ENCODE measurements around the gene ZNF784.
A peak's percentile ranks its signal among the peaks of the same experiment; 100 is the strongest.
"Not testable (repeated sequence)": the region's sequence is repeated elsewhere in the genome, so short reads cannot be mapped to it uniquely, and the experiment has no call there.

ZNF784 gene

DNA sequence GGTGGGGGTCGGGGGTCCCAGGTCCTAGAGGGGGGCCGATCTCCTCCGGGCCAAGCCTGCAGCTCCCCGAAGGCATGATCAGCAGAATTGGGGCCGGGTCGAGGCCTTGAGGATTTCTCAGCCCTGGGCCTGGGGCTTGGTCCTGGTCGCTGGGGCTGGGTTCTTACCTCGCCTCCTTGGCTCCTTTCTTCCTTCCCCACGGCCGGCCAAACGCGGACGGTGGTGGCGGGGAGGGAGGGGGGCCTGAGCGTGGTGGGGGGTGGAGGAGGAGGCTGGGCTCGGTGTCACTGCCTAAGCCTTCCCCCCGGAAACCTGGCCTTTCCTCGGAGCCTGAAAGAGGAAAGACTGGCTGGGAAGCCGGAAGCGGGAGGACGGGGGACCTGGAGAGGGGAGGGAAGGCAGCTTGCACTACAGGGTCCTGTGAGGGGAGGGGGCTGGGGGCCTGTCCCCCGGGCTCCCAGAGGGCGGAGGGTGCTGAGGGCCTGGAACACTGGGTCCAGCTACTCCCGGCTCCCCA, 43.7 kb downstream of the ZNF784 start, which contains the start of gene ZNF579:
ZNF579 (minus strand) TSS at position 221 of the 517 bp plus-strand sequence. CDS start 1,209 bp downstream, outside the sequence.
- peak; percentile 82 to 95 for DNase-seq

DNA sequence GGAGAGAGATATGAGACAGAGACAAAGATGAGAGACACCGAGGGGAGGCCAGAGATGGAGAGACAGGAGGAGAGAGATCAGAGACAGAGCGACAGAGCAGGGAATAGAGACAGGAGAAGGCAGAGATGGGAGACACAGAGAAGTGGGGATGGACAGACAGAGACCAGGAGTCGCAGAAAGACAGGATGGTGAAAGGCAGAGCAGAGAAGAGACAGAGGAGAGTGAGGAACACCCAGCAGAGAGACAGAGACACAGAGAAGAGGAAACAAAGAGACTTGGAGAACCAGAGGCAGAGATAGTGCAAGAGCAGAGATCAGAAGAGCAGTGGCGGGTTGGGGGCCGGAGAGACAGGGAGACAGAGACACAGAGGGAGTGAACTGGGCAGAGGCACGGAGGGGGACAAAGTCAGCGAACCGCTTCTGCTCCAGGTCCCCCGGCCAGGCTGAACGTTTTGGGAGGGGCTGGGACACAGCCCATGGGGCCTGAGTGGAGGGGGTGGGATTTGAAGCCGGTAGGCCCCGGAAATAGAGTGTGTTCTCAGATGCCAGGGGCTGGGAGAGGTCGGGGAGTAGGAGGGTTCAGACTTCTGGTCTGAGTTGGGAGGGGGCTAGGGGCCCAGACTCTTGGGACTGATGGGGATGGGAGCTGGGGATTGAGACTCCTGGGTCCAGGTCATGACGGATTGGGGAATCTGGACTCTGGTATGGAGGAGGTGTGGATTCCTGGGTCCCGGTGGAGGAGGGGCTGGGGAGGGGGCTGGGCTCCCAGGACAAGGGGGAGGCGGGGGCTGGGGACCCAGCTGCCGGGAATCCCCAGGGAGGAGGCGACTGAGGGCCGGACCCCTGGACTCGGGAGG, 44.4 kb downstream of the ZNF784 start:
- DNase-seq = peak in 1 of 2 experiments; percentile 28

DNA sequence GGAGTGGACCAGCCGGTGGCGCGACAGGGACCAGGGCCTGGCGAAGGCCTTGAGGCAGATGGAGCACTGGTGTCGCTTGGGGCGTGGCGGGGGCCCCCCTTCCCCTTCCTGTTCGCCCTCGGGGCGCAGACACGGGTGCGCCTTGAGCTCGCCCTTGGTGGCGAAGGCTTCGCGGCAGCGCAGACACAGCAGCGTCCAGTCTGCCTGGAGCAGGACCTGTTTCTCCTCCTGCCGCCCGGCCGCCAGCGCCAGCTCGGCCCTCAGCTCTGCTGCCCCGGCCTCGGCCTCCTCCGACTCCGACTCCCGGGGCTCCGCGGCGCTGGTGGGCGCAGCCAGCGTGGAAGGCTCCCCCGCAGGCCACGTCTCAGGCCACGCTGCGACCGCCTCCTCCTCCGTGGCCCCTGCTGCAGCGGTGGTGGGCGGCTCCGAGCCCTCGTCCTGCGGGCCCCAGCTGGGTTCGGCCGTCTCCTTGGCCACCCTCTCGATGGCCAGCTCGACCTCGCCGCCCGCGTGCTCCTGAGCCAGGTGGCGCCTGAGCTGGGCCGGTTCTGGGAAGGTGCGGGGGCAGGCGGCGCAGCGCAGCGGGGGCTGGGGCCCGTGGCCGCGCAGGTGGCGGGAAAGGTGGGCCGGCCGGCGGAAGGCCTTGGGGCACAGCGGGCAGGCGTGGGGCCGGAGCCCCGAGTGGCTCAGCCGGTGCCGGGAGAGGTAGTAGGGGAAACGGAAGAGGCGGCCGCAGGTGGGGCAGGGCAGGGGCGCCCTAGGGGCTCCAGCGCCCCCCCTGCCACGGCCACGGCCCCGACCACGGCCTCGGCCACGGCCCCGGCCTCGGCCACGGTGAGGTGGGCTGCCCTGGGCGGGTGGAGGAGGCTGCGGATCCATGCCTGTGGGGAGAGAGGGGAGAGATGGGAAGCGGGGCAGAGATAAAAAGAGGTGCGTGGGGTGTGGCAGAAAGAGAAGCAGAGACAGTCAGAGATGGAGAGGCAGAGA, 45.3 kb downstream of the ZNF784 start:
- DNase-seq = no peak

DNA sequence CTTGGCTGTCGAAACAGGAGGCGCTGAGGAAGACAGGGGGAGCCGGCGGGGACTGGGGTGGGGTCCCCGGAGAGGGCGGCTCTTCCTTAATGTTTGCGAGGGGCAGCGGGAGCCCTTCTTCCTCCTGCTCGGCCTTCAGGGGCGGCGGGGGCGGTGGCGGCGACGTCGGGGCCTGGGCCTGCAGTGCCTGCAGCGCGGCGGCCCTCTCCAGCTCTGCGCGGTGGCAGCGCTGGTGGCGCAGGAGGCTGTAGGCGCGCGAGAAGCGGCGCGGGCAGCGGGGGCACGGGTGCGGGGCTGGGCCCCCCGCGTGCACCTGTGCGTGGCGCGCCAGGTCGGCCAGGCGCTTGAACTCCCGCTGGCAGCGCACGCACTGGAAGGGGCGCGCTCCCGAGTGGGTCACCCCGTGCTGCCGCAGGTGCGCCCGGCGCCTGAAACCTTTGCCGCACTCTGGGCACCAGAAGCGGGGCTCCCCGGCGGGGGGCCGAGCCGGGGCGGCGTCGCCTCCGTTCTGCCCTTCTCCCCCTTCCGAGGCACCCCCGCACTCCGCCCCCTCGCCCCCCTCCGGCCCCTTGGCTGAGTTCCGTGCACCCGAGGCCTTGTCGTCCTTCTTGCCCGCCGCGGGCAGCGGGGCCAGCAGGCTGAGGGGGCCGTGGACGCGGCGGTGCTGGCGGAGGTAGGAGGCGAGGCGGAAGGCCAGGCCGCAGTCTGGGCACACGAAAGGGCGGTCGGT, 46.2 kb downstream of the ZNF784 start:
- no peak for DNase-seq

DNA sequence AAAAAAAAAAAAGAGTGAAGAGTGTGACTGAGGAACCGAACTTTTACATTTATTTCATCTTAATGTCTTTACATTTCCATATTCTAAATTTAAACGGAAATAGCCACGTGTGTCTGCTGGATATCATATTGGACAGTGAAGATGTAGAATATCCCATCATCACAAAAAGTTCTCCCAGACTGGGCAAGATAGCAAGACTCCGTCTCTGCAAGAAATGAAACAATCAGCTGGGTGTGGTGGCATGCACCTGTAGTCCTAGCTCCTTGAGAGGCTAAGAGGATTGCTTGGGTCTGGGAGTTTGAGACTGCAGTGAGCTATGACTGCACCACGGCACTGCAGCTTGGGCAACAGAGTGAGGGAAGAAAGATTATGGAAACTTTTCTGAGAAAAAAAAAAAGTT, 47.6 kb downstream of the ZNF784 start:
- no peak for DNase-seq

DNA sequence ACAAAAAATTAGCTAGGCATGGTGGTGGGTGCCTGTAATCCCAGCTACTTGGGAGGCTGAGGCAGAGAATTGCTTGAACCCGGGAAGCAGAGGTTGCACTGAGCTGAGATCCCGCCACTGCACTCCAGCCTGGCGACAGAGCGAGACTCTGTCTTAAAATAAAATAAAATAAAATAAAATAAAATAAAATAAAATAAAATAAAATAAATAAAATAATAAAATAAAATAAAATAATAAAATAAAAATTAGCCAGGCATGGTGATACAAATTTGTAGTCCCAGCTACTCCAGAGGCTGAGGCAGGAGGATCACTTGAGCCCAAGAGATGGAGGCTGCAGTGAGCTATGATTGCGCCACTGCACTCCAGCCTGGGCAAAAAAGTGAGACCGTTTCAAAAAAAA, 50.4 kb downstream of the ZNF784 start:
- DNase-seq = not testable (repeated sequence)
